Measurements from ENCODE around the gene DDX20. TPM values are rescaled to one million over a fixed set of nuclear protein-coding genes. Genes with fewer than 3 reads are reported as not detected.
A peak's percentile ranks its signal among the peaks of the same experiment; 100 is the strongest.

The DDX20 gene, protein sequence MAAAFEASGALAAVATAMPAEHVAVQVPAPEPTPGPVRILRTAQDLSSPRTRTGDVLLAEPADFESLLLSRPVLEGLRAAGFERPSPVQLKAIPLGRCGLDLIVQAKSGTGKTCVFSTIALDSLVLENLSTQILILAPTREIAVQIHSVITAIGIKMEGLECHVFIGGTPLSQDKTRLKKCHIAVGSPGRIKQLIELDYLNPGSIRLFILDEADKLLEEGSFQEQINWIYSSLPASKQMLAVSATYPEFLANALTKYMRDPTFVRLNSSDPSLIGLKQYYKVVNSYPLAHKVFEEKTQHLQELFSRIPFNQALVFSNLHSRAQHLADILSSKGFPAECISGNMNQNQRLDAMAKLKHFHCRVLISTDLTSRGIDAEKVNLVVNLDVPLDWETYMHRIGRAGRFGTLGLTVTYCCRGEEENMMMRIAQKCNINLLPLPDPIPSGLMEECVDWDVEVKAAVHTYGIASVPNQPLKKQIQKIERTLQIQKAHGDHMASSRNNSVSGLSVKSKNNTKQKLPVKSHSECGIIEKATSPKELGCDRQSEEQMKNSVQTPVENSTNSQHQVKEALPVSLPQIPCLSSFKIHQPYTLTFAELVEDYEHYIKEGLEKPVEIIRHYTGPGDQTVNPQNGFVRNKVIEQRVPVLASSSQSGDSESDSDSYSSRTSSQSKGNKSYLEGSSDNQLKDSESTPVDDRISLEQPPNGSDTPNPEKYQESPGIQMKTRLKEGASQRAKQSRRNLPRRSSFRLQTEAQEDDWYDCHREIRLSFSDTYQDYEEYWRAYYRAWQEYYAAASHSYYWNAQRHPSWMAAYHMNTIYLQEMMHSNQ
- total RNA-seq (10 to 100 TPM; 21.8 to 22.7 TPM), polyA plus RNA-seq (9.8 TPM)

- Mint-ChIP-seq H3K27ac (peak within 1 kb of the TSS; percentile 97 to 99 (median 98)), H3K27me3 (peaks cover 0 to 1% of the 10 kb centered on the region in 2 donors), H3K36me3 (peaks cover 0 to 36% (median 7%) of the 10 kb centered on the region in 3 donors), H3K9me3 (no peaks in the 10 kb centered on the region), H3K4me3 (peak within 1 kb of the TSS; percentile 89 to 99 (median 95)), H3K4me1 (peaks cover 35 to 52% (median 41%) of the 10 kb centered on the region in 3 donors)
- Histone ChIP-seq H3K9me3 (ENCODE audit: low read length) (no peaks in the 10 kb centered on the region), H3K27ac (ENCODE audit: low read depth, low read length) (peak within 1 kb of the TSS; percentile 85), H3K4me1 (ENCODE audit: insufficient read depth, low read length) (peaks cover 19% of the 10 kb centered on the region), H3K27me3 (ENCODE audit: insufficient read depth, low read length, poor library complexity, severe bottlenecking) (no peaks in the 10 kb centered on the region), H3K4me3 (ENCODE audit: low read length) (peak within 1 kb of the TSS; percentile 86), H3K36me3 (ENCODE audit: insufficient read depth, low read length) (peaks cover 10% of the 10 kb centered on the region)
- POLR2A ChIA-PET: interaction anchor here (0.6 to 2.4 kb wide), 8 partner anchors 16 to 540 kb away, joined by 3 to 15 read pairs (median 4); partner anchors contain the start of genes ATP5PB, INKA2 and WDR77
- peak; percentile 92 to 95 (median 95) for DNase-seq
- CTCF ChIA-PET: interaction anchor here (0.7 to 3.8 kb wide), 16 partner anchors 8 to 270 kb away, joined by 3 to 31 read pairs (median 3); partner anchors contain the start of gene INKA2
Measured at GRCh38 chr1:111755331-111756123, at the start of gene DDX20. Gene DDX20 (plus strand): TSS chr1:111755901. CDS start chr1:111755925, 24 bp downstream.

GRCh38 chr1:111706921-111707320, 48.8 kb upstream of the DDX20 start:
- Mint-ChIP-seq H3K4me1 (peaks cover 4 to 17% (median 12%) of the 10 kb centered on the region in 3 donors), H3K27me3 (no peaks in the 10 kb centered on the region), H3K9me3 (no peaks in the 10 kb centered on the region), H3K27ac (peak overlapping the region in 6 of 8 donors; percentile 36 to 91 (median 70)), H3K4me3 (no peak overlapping the region), H3K36me3 (peaks cover 0 to 85% (median 18%) of the 10 kb centered on the region in 3 donors)
- POLR2A ChIA-PET: no interaction called here
- Histone ChIP-seq H3K27me3 (ENCODE audit: insufficient read depth, low read length, poor library complexity, severe bottlenecking) (no peaks in the 10 kb centered on the region), H3K36me3 (ENCODE audit: insufficient read depth, low read length) (peaks cover 21% of the 10 kb centered on the region), H3K27ac (ENCODE audit: low read depth, low read length) (no peak overlapping the region), H3K9me3 (ENCODE audit: low read length) (no peaks in the 10 kb centered on the region), H3K4me1 (ENCODE audit: insufficient read depth, low read length) (no peaks in the 10 kb centered on the region), H3K4me3 (ENCODE audit: low read length) (no peak overlapping the region)
- DNase-seq: no peak
- CTCF ChIA-PET: interaction anchor here (0.9 kb wide), 1 partner anchor 199 kb away, joined by 3 read pairs; no protein-coding TSS in a partner anchor

- POLR2A ChIA-PET: no interaction called here
- H3K4me3 Mint-ChIP-seq: no peak overlapping the region
- H3K36me3 Mint-ChIP-seq: peaks cover 0 to 82% (median 18%) of the 10 kb centered on the region in 3 donors
- no peaks in the 10 kb centered on the region for H3K4me1 ChIP-seq (ENCODE audit: insufficient read depth, low read length)
- H3K27me3 Mint-ChIP-seq: no peaks in the 10 kb centered on the region
- peak overlapping the region; percentile 8 to 85 (median 60) for H3K27ac Mint-ChIP-seq
- no peaks in the 10 kb centered on the region for H3K27me3 ChIP-seq (ENCODE audit: insufficient read depth, low read length, poor library complexity, severe bottlenecking)
- peaks cover 21% of the 10 kb centered on the region for H3K36me3 ChIP-seq (ENCODE audit: insufficient read depth, low read length)
- CTCF ChIA-PET: interaction anchor here (0.9 kb wide), 1 partner anchor 200 kb away, joined by 3 read pairs; no protein-coding TSS in a partner anchor
- no peaks in the 10 kb centered on the region for H3K9me3 ChIP-seq (ENCODE audit: low read length)
- H3K4me3 ChIP-seq (ENCODE audit: low read length): no peak overlapping the region
- DNase-seq: no peak
- H3K9me3 Mint-ChIP-seq: no peaks in the 10 kb centered on the region
- peaks cover 2 to 17% (median 12%) of the 10 kb centered on the region in 3 donors for H3K4me1 Mint-ChIP-seq
- no peak overlapping the region for H3K27ac ChIP-seq (ENCODE audit: low read depth, low read length)
Measured at GRCh38 chr1:111707906-111708305, 47.8 kb upstream of the DDX20 start.

DNA sequence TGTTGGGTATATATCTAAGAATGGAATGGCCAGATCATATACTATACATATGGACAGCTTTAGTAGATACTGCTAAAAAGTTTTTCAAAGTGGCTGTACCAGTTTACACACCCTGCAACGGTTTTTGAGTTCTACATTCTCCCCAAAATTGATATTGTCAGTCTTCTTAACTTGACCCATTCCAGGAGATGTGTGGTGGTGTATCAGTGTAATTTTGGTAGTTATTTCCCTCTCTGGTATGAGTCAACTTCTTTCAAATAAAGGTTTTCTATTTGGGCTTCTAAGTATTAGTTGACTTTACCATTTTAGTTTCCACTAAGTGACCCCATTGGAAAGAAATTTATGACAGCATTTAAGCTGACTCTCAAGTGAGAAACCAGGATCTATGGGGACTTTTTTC, 45.7 kb upstream of the DDX20 start:
- no peaks in the 10 kb centered on the region for H3K9me3 Mint-ChIP-seq
- no peak for DNase-seq
- H3K4me1 ChIP-seq (ENCODE audit: insufficient read depth, low read length): no peaks in the 10 kb centered on the region
- peaks cover 2 to 17% (median 12%) of the 10 kb centered on the region in 3 donors for H3K4me1 Mint-ChIP-seq
- H3K4me3 ChIP-seq (ENCODE audit: low read length): no peak overlapping the region
- H3K27me3 Mint-ChIP-seq: no peaks in the 10 kb centered on the region
- peak overlapping the region in 6 of 8 donors; percentile 3 to 52 (median 10) for H3K27ac Mint-ChIP-seq
- no peak overlapping the region for H3K4me3 Mint-ChIP-seq
- H3K27me3 ChIP-seq (ENCODE audit: insufficient read depth, low read length, poor library complexity, severe bottlenecking): no peaks in the 10 kb centered on the region
- H3K36me3 Mint-ChIP-seq: peaks cover 0 to 70% (median 11%) of the 10 kb centered on the region in 3 donors
- no peak overlapping the region for H3K27ac ChIP-seq (ENCODE audit: low read depth, low read length)
- ChIA-PET CTCF (no interaction called here), POLR2A (no interaction called here)
- H3K9me3 ChIP-seq (ENCODE audit: low read length): no peaks in the 10 kb centered on the region
- peaks cover 10% of the 10 kb centered on the region for H3K36me3 ChIP-seq (ENCODE audit: insufficient read depth, low read length)

GRCh38 chr1:111716333-111716732, 39.4 kb upstream of the DDX20 start:
- no peak overlapping the region for H3K4me3 ChIP-seq (ENCODE audit: low read length)
- ChIA-PET POLR2A (no interaction called here), CTCF (interaction anchor here (0.7 to 5.7 kb wide), 7 partner anchors 13 to 208 kb away, joined by 3 to 51 read pairs (median 13); no protein-coding TSS in a partner anchor)
- no peaks in the 10 kb centered on the region for H3K27me3 ChIP-seq (ENCODE audit: insufficient read depth, low read length, poor library complexity, severe bottlenecking)
- no peak overlapping the region for H3K27ac ChIP-seq (ENCODE audit: low read depth, low read length)
- H3K36me3 Mint-ChIP-seq: peaks cover 3 to 38% (median 5%) of the 10 kb centered on the region in 3 donors
- H3K9me3 ChIP-seq (ENCODE audit: low read length): no peaks in the 10 kb centered on the region
- H3K27me3 Mint-ChIP-seq: peaks cover 0 to 2% of the 10 kb centered on the region in 2 donors
- peaks cover 0 to 8% (median 1%) of the 10 kb centered on the region in 3 donors for H3K4me1 Mint-ChIP-seq
- no peak overlapping the region for H3K4me3 Mint-ChIP-seq
- H3K9me3 Mint-ChIP-seq: no peaks in the 10 kb centered on the region
- no peaks in the 10 kb centered on the region for H3K4me1 ChIP-seq (ENCODE audit: insufficient read depth, low read length)
- no peak overlapping the region for H3K27ac Mint-ChIP-seq
- no peaks in the 10 kb centered on the region for H3K36me3 ChIP-seq (ENCODE audit: insufficient read depth, low read length)
- DNase-seq: no peak

DNA sequence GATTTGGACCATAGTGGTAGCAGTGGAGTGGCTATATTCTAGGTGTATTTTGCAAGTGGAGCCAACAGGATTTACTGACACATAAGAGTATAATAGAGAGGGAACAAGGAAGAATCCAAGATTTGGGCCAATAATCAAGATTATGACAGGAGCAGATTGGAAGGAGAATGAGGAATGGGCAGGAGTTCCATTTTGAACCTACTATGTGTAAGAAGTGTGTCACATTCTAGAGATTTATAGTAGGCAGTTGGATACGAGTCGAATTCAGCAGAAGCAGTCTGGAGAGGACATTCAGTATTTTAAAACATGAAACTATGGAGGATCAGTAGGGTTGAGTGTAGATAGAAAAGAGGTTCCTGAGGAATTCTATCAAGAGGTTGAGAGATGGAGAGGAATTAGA, 38.3 kb upstream of the DDX20 start:
- no peaks in the 10 kb centered on the region for H3K9me3 Mint-ChIP-seq
- POLR2A ChIA-PET: no interaction called here
- Histone ChIP-seq H3K9me3 (ENCODE audit: low read length) (no peaks in the 10 kb centered on the region), H3K36me3 (ENCODE audit: insufficient read depth, low read length) (no peaks in the 10 kb centered on the region), H3K27ac (ENCODE audit: low read depth, low read length) (no peak overlapping the region), H3K27me3 (ENCODE audit: insufficient read depth, low read length, poor library complexity, severe bottlenecking) (no peaks in the 10 kb centered on the region), H3K4me3 (ENCODE audit: low read length) (no peak overlapping the region), H3K4me1 (ENCODE audit: insufficient read depth, low read length) (no peaks in the 10 kb centered on the region)
- H3K4me3 Mint-ChIP-seq: no peak overlapping the region
- CTCF ChIA-PET: interaction anchor here (4.7 kb wide), 1 partner anchor 50 kb away, joined by 44 read pairs; no protein-coding TSS in a partner anchor
- H3K4me1 Mint-ChIP-seq: peaks cover 1 to 10% (median 7%) of the 10 kb centered on the region in 3 donors
- H3K27me3 Mint-ChIP-seq: peaks cover 0 to 2% of the 10 kb centered on the region in 2 donors
- no peak for DNase-seq
- peak overlapping the region in 1 of 8 donors; percentile 42 for H3K27ac Mint-ChIP-seq
- H3K36me3 Mint-ChIP-seq: peaks cover 3 to 29% (median 5%) of the 10 kb centered on the region in 3 donors

DNA sequence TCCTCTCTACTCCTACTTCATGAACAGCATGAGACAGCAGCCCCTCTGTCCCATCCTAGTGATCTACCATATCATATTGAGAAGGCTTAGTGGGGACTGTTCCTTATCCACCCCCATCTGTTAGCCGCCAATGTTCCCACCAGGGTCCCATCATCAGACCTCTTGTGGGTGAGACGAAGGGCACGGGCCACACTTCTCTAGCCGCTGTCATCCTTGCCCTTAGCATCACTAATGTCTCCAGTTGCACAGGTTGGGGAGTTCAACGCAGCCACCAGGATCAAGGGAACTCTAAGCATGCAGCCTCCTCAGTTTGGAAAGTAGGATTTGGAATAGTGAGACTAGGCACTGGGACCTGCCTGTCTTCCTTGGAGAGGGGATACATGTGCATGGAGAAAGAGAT, 36.6 kb upstream of the DDX20 start:
- H3K27me3 ChIP-seq (ENCODE audit: insufficient read depth, low read length, poor library complexity, severe bottlenecking): no peaks in the 10 kb centered on the region
- no peak overlapping the region for H3K27ac ChIP-seq (ENCODE audit: low read depth, low read length)
- DNase-seq: no peak
- peaks cover 14 to 27% (median 24%) of the 10 kb centered on the region in 3 donors for H3K4me1 Mint-ChIP-seq
- peak overlapping the region in 1 of 8 donors; percentile 3 for H3K27ac Mint-ChIP-seq
- peaks cover 3 to 23% (median 5%) of the 10 kb centered on the region in 3 donors for H3K36me3 Mint-ChIP-seq
- no peaks in the 10 kb centered on the region for H3K36me3 ChIP-seq (ENCODE audit: insufficient read depth, low read length)
- POLR2A ChIA-PET: no interaction called here
- no peaks in the 10 kb centered on the region for H3K9me3 ChIP-seq (ENCODE audit: low read length)
- peaks cover 0 to 2% of the 10 kb centered on the region in 2 donors for H3K27me3 Mint-ChIP-seq
- H3K4me3 ChIP-seq (ENCODE audit: low read length): no peak overlapping the region
- no peaks in the 10 kb centered on the region for H3K9me3 Mint-ChIP-seq
- H3K4me3 Mint-ChIP-seq: no peak overlapping the region
- peaks cover 8% of the 10 kb centered on the region for H3K4me1 ChIP-seq (ENCODE audit: insufficient read depth, low read length)
- CTCF ChIA-PET: interaction anchor here (1.2 kb wide), 1 partner anchor 14 kb away, joined by 3 read pairs; no protein-coding TSS in a partner anchor

All from CD8-positive, alpha-beta memory T cell (primary cell).